Dermis lymphatic vessel endothelial cell (primary cell): ENCODE data around the gene SMIM35. TPM values are rescaled to one million over a fixed set of nuclear protein-coding genes. Genes with fewer than 3 reads are reported as not detected.

Source experiments
- total RNA-seq: library from RNA; depleted of rRNA; stranded (reverse); fragments of >200 nt; gene quantifications from 2 replicates; pipeline ENCODE4 v1.2.1, GENCODE V29; 2014

SMIM35 gene
- not detected in 2 replicates for total RNA-seq

GRCh38 chr11:118086913-118087768 lies at the start of gene SMIM35:
Gene SMIM35, minus strand, starts transcription at chr11:118086963. Its CDS starts 206 bp downstream, at chr11:118086757.

DNA sequence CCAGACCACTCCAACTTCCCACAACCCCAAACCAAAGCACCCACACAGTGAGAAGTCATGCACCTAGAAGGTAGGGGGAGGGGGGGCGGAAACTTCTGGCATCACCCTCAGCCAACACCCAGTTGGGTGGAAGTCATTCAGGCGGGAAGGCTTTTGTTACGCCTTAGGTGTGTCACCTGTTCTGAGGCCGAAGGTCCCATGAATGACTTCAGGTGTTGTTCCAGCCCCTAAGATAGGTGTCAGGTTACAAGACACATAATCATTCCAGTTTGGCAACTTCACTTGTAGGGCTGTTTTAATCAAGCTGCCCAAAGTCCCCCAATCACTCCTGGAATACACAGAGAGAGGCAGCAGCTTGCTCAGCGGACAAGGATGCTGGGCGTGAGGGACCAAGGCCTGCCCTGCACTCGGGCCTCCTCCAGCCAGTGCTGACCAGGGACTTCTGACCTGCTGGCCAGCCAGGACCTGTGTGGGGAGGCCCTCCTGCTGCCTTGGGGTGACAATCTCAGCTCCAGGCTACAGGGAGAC lies 9.9 kb downstream of the SMIM35 start, which contains the start of gene TMPRSS4:
TMPRSS4 (plus strand) TSS at position 325 of the 528 bp plus-strand sequence. CDS start 225 bp downstream, outside the sequence.

GRCh38 chr11:117985953-117986887 lies 100.5 kb downstream of the SMIM35 start, which contains the start of gene IL10RA:
Gene IL10RA, plus strand, starts transcription at chr11:117986394. Its CDS starts 74 bp downstream, at chr11:117986468.

Other genes with a start within 250 kb of the SMIM35 start
- gene FXYD6, start 210.3 kb downstream of the SMIM35 start, total RNA-seq, result 3.7 and 11.3 TPM in 2 replicates
- gene TMPRSS13, start 157.6 kb downstream of the SMIM35 start, total RNA-seq, result not detected in 2 replicates
- gene IL10RA, start 100.6 kb downstream of the SMIM35 start, total RNA-seq, result not detected in 2 replicates
- gene TMPRSS4, start 9.9 kb downstream of the SMIM35 start, total RNA-seq, result not detected in 2 replicates
- under 0.01 and 0.11 TPM in 2 replicates for gene SCN4B, start 65.9 kb upstream of the SMIM35 start, total RNA-seq
- not detected in 2 replicates for gene SCN2B, start 89.7 kb upstream of the SMIM35 start, total RNA-seq
- gene JAML, start 138.0 kb upstream of the SMIM35 start, total RNA-seq, result 0.11 and 0.17 TPM in 2 replicates
- 1.2 and 2.1 TPM in 2 replicates for gene MPZL3, start 165.4 kb upstream of the SMIM35 start, total RNA-seq
- gene MPZL2, start 177.3 kb upstream of the SMIM35 start, total RNA-seq, result 0.95 and 2.9 TPM in 2 replicates
- gene CD3E, start 217.8 kb upstream of the SMIM35 start, total RNA-seq, result not detected in 2 replicates